Measurements from ENCODE around the gene SCAF1. TPM values are rescaled to one million over a fixed set of nuclear protein-coding genes. Genes with fewer than 3 reads are reported as not detected.

Gene SCAF1
- total and polyA plus RNA-seq, 2 donors (not counting 1 experiment from before 2014, with no cell fraction given), result 17.1 to 68.3 TPM

DNA sequence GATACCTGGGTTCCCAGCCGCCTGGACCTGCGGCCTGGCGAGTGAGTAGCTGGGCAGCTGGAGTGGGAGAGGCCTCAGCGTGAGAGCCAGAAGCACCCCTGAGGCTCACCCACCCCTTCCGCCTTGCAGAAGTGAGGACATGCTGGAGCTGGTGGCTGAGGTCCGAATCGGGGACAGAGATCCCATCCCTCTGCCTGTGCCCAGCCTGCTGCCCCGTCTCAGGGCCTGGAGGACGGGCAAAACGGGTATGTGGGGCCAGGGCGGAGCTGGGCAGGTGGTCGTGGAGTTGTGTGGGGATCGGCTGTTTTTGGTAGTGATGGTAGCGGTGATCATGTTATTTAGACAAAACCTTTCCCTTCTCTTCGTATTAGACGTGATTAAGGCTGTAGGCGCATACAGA lies 4.6 kb downstream of the SCAF1 start:
- ChIA-PET POLR2A (no interaction called here), CTCF (interaction anchor here (0.7 kb wide), 1 partner anchor 140 kb away, joined by 3 read pairs; no protein-coding TSS in a partner anchor)
- Mint-ChIP-seq H3K9me3 (ENCODE audit: insufficient read depth) (no peaks in the 10 kb centered on the region), H3K27ac (no peak overlapping the region), H3K4me3 (no peak overlapping the region), H3K4me1 (peaks cover 29% of the 10 kb centered on the region), H3K27me3 (no peaks in the 10 kb centered on the region)
- H3K36me3 ChIP-seq (replicated peaks in 1 of 2; ENCODE audit: control extremely low read depth in 1 of 2, control insufficient read depth in 1 of 2, extremely low read depth in 1 of 2, insufficient read depth in 2 of 2, low read length in 1 of 2), result peaks cover 0 to 50% of the 10 kb centered on the region in 2 experiments
- WGBS (ENCODE audit: insufficient coverage), result 100% methylated on average over 15 of the region's 17 CpGs
- peaks cover 38% of the 10 kb centered on the region for H4K20me1 ChIP-seq (ENCODE audit: control insufficient read depth, insufficient read depth, low read length, poor library complexity, severe bottlenecking)
- no peaks in the 10 kb centered on the region for H3K27me3 ChIP-seq (replicated peaks in 1 of 4; ENCODE audit: control extremely low read depth in 1 of 4, control insufficient read depth in 3 of 4, insufficient read depth in 4 of 4, low read length in 3 of 4)
- peaks cover 58% of the 10 kb centered on the region for H3K79me2 ChIP-seq (ENCODE audit: control insufficient read depth, insufficient read depth, low read length)
- H3K9ac ChIP-seq (ENCODE audit: low read length), result no peak overlapping the region
- TF ChIP-seq, protein P1, sequence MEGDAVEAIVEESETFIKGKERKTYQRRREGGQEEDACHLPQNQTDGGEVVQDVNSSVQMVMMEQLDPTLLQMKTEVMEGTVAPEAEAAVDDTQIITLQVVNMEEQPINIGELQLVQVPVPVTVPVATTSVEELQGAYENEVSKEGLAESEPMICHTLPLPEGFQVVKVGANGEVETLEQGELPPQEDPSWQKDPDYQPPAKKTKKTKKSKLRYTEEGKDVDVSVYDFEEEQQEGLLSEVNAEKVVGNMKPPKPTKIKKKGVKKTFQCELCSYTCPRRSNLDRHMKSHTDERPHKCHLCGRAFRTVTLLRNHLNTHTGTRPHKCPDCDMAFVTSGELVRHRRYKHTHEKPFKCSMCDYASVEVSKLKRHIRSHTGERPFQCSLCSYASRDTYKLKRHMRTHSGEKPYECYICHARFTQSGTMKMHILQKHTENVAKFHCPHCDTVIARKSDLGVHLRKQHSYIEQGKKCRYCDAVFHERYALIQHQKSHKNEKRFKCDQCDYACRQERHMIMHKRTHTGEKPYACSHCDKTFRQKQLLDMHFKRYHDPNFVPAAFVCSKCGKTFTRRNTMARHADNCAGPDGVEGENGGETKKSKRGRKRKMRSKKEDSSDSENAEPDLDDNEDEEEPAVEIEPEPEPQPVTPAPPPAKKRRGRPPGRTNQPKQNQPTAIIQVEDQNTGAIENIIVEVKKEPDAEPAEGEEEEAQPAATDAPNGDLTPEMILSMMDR (IDR thresholded peaks at IDR 0.05), result no peak
- no peak for TF ChIP-seq EZH2 (IDR thresholded peaks at IDR 0.05; ENCODE audit: borderline replicate concordance, insufficient read depth, low read depth, low read length, poor library complexity, severe bottlenecking)
- H3K27ac ChIP-seq (ENCODE audit: low read length in 2 of 2), result no peak overlapping the region
- intact Hi-C loops (cut with micrococcal nuclease), result no loop called here
- H3K4me2 ChIP-seq (replicated peaks; ENCODE audit: low read depth, low read length, poor library complexity, severe bottlenecking), result no peak overlapping the region
- no peak overlapping the region for H3K4me3 ChIP-seq (ENCODE audit: control extremely low read depth in 1 of 5, extremely low read depth in 1 of 5, insufficient read depth in 1 of 5, low read depth in 2 of 5, low read length in 4 of 5)
- peaks cover 12 to 24% of the 10 kb centered on the region in 2 donors for H3K4me1 ChIP-seq (ENCODE audit: control insufficient read depth in 2 of 2, insufficient read depth in 2 of 2, low read length in 2 of 2)
- H2AFZ ChIP-seq (ENCODE audit: insufficient read depth, low read depth, low read length, poor library complexity, severe bottlenecking), result no peak overlapping the region
- no peaks in the 10 kb centered on the region for H3K9me3 ChIP-seq (ENCODE audit: control extremely low read depth in 1 of 3, control insufficient read depth in 2 of 3, insufficient read depth in 1 of 3, low read length in 2 of 3)
- DNase-seq, result no peak
- ATAC-seq (ENCODE audit: low read depth), result no peak

DNA sequence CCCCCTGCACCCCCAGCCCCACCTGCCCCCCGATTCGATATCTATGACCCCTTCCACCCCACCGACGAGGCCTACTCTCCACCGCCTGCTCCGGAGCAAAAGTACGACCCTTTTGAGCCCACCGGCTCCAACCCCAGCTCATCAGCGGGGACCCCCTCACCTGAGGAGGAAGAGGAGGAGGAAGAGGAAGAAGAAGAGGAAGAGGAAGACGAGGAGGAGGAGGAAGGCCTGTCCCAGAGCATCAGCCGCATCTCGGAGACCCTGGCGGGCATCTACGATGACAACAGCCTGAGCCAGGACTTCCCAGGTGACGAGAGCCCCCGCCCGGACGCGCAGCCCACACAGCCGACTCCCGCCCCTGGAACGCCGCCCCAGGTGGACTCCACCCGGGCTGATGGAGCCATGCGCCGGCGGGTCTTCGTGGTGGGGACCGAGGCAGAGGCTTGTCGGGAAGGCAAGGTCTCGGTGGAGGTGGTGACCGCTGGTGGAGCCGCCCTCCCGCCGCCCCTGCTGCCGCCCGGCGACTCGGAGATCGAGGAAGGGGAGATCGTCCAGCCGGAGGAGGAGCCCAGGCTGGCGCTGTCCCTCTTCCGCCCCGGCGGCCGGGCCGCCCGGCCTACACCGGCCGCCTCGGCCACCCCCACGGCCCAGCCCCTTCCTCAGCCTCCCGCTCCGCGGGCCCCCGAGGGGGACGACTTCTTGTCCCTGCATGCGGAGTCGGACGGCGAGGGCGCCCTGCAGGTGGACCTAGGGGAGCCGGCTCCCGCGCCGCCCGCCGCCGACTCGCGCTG lies 9.2 kb downstream of the SCAF1 start:
- ChIA-PET POLR2A (no interaction called here), CTCF (no interaction called here)
- no peak overlapping the region for H3K27ac ChIP-seq (ENCODE audit: low read length in 2 of 2)
- H3K27me3 Mint-ChIP-seq, result no peaks in the 10 kb centered on the region
- no peak overlapping the region for H3K4me2 ChIP-seq (replicated peaks; ENCODE audit: low read depth, low read length, poor library complexity, severe bottlenecking)
- TF ChIP-seq, protein P1 (IDR thresholded peaks at IDR 0.05), result no peak
- TF ChIP-seq EZH2 (IDR thresholded peaks at IDR 0.05; ENCODE audit: borderline replicate concordance, insufficient read depth, low read depth, low read length, poor library complexity, severe bottlenecking), result no peak
- H3K27me3 ChIP-seq (replicated peaks in 1 of 4; ENCODE audit: control extremely low read depth in 1 of 4, control insufficient read depth in 3 of 4, insufficient read depth in 4 of 4, low read length in 3 of 4), result no peaks in the 10 kb centered on the region
- ATAC-seq (ENCODE audit: low read depth) (no peak), DNase-seq (no peak)
- 98% methylated on average over 64 of the region's 72 CpGs for WGBS (ENCODE audit: insufficient coverage)
- H3K79me2 ChIP-seq (ENCODE audit: control insufficient read depth, insufficient read depth, low read length), result peaks cover 31% of the 10 kb centered on the region
- no peak overlapping the region for H2AFZ ChIP-seq (ENCODE audit: insufficient read depth, low read depth, low read length, poor library complexity, severe bottlenecking)
- H3K4me1 ChIP-seq (ENCODE audit: control insufficient read depth in 2 of 2, insufficient read depth in 2 of 2, low read length in 2 of 2), result no peaks in the 10 kb centered on the region
- peaks cover 0 to 70% of the 10 kb centered on the region in 2 experiments for H3K36me3 ChIP-seq (replicated peaks in 1 of 2; ENCODE audit: control extremely low read depth in 1 of 2, control insufficient read depth in 1 of 2, extremely low read depth in 1 of 2, insufficient read depth in 2 of 2, low read length in 1 of 2)
- H3K9ac ChIP-seq (ENCODE audit: low read length), result no peak overlapping the region
- H3K4me3 Mint-ChIP-seq, result no peak overlapping the region
- H3K4me3 ChIP-seq (ENCODE audit: control extremely low read depth in 1 of 5, extremely low read depth in 1 of 5, insufficient read depth in 1 of 5, low read depth in 2 of 5, low read length in 4 of 5), result no peak overlapping the region
- no peaks in the 10 kb centered on the region for H3K4me1 Mint-ChIP-seq
- peaks cover 0 to 4% (median 0%) of the 10 kb centered on the region in 3 donors for H3K9me3 ChIP-seq (ENCODE audit: control extremely low read depth in 1 of 3, control insufficient read depth in 2 of 3, insufficient read depth in 1 of 3, low read length in 2 of 3)
- no peak overlapping the region for H3K27ac Mint-ChIP-seq
- peaks cover 44% of the 10 kb centered on the region for H4K20me1 ChIP-seq (ENCODE audit: control insufficient read depth, insufficient read depth, low read length, poor library complexity, severe bottlenecking)
- H3K9me3 Mint-ChIP-seq (ENCODE audit: insufficient read depth), result no peaks in the 10 kb centered on the region
- intact Hi-C loops (cut with micrococcal nuclease), result no loop called here
